NAMALWA (cell line): ENCODE data around the gene MAML2.

Experiments
- DNase-seq: peaks from one replicate; pipeline ENCODE4 v3.0.0-alpha.2; 2015; ENCODE audit warnings: low spot score

Gene MAML2

GRCh38 chr11:96098511-96099241 is 244.3 kb downstream of the MAML2 start:
- DNase-seq: no peak

DNA sequence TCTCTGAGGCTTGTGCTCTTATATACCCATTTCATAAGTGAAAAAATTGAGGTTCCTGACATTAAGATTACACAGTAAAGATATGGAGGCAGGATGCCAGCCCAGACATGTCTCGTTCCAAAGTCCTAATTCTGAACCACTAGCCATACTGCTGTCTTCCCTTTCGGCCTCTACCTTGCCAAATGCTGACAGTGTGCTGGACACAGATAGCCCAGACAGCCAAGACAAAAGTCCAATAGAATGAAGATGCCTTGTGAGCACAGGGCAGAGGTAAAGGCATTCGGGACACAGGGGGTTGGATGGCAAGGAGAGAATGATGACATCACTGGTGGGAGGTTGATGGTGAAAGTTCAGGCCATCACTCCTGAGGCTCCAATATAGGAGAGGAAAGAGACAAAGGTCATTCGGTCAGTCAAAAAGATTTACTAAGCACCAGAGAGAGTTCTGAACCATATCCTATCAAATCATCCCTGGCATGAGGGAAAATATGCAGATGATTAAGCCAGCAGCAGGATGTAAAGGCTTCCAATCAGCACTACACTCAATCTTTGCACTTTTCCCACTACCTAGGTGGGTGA is 245.1 kb downstream of the MAML2 start:
- no peak for DNase-seq

DNA sequence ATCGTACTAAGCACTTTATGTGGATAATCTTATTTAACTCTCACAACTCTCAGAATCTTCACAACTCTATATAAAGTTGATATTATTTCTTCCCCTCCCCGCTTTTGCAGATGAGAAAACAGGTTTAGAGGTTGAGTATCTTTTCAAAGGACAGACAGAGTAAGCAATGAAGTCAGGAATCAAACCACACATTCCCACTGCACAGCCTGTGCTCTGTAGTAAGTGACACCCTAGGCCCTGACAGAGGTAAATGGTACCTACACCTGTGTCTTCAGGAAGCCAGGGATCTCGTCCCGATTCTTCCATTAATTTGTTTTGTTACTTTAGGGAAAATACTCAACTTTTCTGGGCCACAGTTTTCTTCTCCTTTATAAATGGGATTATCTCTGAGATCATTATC is 246.6 kb downstream of the MAML2 start:
- no peak for DNase-seq

GRCh38 chr11:96095884-96096303 is 247.1 kb downstream of the MAML2 start:
- no peak for DNase-seq

DNA sequence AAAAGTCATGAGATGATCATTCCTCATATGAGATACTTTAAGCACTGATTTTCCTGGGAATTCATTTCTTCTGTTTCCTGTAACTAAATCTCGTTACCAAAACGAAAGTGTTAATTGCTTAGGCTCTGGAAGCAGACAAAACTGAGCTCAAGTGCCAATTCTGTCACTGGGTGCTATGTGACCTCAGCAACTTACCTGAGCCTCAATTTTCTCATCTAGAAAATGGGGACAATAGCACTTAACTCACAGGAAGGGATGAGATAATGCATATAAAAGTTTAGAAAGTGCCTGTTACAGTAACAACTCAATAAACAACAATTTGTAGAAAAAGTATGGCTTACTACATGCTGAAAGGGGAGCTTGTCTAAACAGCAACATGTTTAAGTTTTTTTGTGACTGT is 248.8 kb downstream of the MAML2 start:
- no peak for DNase-seq

- DNase-seq: no peak
Measured at GRCh38 chr11:96092511-96092910, 250.5 kb downstream of the MAML2 start.

GRCh38 chr11:96091476-96091875 is 251.5 kb downstream of the MAML2 start:
- DNase-seq: peak; percentile 47

GRCh38 chr11:96090711-96091110 is 252.3 kb downstream of the MAML2 start:
- no peak for DNase-seq

- no peak for DNase-seq
Measured at GRCh38 chr11:96088914-96089313, 254.1 kb downstream of the MAML2 start.

GRCh38 chr11:96086111-96086510 is 256.9 kb downstream of the MAML2 start:
- DNase-seq: no peak

DNA sequence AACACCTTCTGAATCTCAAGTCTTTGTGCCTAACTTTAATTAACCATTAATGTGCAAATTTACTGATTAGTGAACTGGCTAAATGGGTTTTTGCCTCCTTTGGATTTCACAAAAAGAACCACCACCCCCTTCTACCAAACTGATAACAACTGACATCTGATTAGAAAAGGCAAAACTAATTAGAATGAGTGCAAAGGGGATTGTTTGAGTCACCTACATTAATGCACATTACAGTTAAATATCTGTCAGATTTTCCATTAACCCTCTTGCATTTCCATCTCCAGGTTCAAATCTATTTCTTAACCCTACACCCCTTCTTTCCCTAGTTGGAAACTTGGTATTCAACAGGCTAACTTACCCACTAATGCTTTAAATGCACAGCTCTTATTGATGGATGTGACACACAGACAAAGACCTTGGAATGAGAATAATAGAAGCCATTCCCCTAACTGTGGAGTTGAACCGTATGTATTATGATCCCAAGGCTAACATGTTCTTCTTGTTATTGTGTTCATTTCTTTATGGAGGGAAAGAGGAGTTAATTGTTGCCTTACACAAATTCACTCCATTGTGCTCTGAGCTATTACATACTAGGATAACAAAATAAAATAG is 257.6 kb downstream of the MAML2 start:
- DNase-seq: no peak

DNA sequence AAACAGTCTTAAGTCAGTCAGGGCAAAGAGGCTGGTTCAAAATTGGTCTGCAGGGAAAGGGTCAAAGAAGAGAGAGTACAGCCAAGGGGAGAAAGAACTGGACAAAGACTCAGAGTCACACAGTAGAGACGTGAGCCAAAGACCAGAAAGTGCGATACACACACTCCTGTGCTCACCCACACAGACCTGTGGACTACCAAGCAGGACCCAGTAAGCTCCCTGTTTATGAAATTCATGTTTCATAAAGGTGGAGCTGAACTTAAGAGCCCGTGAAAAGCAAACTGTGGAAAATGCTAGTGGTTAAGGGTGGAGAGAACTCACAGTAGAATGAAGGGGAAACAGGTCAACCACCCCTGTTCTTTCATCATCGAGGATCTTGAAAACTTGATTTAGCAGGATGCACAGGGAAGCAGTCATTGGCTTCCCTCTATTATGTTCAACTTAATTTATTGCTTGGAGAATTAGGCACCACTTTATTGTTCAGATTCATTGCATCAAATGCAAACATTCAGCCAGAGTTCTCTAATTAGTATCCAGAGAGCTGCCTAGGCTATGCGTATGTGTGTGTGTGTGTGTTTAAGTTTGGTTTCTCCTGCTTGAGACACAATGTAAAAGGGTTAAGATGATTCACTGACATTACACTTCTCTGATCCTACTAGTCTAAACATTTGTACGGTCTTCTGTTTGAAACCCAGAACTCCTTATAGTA is 258.2 kb downstream of the MAML2 start:
- DNase-seq: no peak

DNA sequence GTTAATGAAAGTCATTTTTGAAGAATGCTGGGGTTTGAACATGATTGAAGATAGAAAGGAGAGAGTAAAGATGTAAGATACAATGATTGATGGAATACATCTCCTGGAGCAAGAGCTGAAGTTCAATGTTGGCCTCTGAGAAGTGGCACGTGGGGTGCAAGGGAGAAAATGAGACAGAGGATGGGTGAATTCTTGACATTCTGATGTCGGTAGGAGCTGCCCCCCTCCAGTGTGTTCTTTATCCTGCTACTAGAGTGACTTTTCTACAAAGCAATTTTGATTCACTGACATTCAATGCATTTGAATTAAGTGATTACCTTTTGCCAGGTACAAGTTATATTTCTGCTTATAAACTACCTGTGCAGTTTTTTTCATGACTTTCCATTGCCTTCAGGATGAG is 260.1 kb downstream of the MAML2 start:
- no peak for DNase-seq

DNA sequence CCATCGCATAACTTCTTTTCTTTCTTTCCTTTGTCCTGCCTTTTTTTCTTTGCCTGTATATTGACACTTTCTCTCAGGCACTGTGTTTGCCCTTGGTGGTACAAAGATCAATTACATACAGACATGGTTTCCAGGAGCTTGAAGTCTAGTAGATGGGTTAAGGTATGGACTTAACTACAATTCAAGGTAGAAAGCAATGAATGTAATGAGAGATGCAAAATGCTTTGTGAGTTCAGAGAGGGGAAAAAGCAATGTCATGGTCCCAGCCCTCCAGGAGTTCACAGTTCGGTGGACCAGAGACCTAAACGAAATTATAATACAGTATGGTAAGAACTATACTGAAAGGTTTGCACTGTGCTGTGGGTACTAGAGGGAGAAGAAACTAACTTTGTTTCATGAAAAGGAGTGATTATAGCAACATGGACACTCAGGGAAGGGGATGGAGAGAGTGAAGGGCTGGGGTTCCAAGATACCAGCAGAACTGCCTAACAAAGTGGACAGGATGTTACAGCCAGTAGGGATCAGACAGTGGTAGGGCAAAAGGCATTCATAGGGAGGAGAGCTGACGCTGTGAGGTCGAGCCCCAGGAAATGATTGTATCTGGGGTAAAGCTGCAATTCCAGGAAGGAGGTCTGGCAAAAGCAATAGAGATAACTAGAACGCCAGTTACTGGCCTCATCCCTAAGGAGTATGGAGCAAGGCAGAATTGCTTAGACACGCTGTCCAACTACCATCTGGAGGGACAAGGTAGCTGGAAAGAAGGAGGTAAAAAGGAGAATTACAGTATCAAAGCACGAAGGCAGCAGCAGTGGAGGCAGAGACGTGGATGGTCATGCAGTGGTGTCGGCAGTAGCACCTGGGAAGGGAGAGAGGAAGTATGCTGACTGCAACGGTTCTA is 260.7 kb downstream of the MAML2 start:
- DNase-seq: no peak

- no peak for DNase-seq
Measured at GRCh38 chr11:96081561-96081960, 261.4 kb downstream of the MAML2 start.

DNA sequence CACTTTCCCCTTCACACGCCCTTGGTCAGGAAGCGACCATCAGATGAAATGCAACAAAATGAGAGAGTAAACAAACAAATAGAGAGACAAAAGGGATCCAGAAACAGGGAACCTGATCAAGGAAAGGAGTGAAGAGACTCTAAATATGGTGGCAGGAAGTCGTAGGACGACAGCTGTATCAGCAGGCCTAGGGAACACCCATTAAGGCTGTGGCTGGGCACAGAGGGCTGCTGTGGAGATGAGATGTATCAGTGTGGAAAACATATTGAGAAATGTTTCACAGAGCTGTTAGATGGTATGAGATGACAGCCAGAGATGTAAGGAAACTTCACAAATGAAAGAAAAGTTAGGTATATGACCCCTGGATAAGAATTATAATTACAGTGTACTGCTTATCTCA is 263.3 kb downstream of the MAML2 start:
- DNase-seq: no peak

DNA sequence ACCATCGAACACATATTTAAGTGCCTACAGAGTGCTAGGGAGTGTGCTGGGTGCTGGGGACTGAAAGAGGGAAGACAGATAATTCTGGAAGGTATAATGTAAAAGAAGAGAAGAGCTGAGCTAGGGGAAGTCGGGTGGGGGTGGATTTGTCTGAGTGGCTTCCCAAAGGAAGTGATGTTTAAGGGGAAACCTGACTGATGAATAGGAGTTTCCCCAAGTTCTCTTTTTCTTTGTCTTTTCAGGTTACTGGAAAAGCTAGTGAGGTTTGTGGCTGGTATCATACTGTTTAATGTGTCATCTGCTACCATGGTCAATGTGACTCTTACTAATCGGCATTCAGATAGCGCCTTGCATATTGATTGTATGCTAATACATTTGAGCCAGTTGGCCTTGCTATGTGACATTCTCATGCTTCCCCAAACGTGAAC is 267.4 kb downstream of the MAML2 start:
- no peak for DNase-seq

DNA sequence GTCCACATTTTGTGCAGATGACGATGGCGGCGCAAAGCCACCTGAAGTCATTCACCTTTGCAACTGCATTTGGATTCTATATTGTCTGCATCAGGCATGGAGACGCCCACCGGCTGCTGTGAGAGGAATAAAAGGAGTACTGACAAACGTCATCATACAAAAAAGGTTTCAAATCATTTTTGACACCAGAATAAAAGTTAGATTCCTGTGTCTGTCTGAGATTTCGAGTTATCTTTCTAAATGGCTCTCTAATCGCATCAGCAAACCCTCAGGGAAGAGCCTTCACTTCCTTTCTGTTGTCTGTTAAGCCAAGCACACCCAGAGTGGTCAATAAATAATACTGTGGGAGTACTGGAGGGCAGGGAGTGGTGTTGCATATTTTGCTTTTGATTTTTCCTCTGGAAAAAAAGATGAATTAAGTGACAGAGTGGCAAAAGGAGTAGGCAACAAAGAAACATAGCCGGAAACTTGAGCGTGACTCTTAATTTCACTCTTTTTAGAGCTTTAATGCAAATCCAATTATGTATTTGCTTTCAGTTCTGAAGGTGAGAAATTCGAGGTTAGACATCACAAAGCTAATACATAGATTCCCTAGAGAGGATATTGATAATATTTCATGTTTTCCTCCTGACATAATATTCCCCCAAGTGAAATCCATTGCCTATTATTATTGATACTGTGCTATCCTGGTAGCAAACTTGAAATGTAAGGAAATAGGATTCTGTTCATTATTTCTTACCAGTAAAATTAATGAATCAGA is 268.3 kb downstream of the MAML2 start:
- no peak for DNase-seq

DNA sequence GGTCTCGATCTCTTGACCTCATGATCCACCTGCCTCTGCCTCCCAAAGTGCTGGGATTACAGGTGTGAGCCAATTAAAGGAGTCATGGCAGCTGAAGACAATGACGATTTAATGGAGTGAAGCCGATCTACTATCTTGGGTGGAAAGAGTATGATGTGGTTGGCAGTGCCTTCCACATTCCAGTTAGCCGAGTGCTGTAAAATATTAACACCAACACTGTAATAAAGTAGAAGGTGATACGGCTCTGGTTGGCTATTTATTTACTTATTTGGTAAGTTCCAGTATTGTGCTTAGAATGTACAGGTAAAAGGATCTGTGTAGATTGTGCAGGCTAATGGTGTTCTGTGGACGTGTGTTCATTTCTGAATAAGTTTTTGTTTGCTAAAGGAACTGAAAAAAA is 269.5 kb downstream of the MAML2 start:
- no peak for DNase-seq

- DNase-seq: no peak
Measured at GRCh38 chr11:96072592-96072991, 270.4 kb downstream of the MAML2 start.

DNA sequence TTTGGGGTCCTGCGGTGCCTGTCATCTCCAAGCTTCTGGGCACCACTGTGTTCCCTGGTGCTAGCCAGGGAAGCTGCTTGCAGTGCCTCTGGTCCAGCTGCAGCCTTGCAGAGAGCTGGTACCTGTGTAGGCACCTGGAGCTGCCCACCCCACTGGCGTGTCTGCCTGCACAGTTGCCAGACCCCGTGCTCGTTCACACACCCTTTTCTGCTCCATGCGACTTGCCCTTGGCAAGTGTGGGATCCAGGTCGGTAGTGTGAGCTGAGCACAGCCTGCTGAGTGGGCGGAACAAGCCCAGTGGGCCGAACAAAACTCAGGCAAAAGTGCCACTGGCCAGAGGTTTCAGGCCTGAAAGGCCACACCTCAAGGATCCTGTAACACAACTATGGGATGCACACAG is 272.5 kb downstream of the MAML2 start:
- no peak for DNase-seq
